HCT116 (cell line): ENCODE data around the gene NEK7. TPM values are rescaled to one million over a fixed set of nuclear protein-coding genes. Genes with fewer than 3 reads are reported as not detected.

Source experiments
- ATAC-seq: fragments of 200-7000 bp; cut with Tn5 transposase; 2 replicates; pipeline ENCODE4 v1.9.1; 2020; ENCODE audit warnings: mild to moderate bottlenecking, moderate library complexity
- BruUV-seq: library from RNA; stranded (reverse); fragments of 400-500 nt; replicated peaks from 2 replicates; lab custom pipeline; 2021; lab: Mats Ljungman, UMichigan
- CTCF ChIA-PET: fragments of 300-600 bp; sonication (Branson Sonifier 250); formaldehyde crosslinking; loops from one replicate; lab custom pipeline; 2021; ENCODE audit warnings: antibody characterized with exemption; lab: Charles Lee
- POLR2A ChIA-PET: fragments of 300-600, 350-600 bp; sonication (Branson Sonifier 250); formaldehyde crosslinking; loops from one replicate; lab custom pipeline; 2021; ENCODE audit warnings: antibody characterized with exemption; lab: Charles Lee
- RAD21 ChIA-PET, 2 experiments: fragments of 300-600 bp; sonication (Branson Sonifier 250); formaldehyde crosslinking; loops; one replicate each; lab custom pipeline; 2023; ENCODE audit warnings: low total read pairs in 2 of 2; ENCODE audit not compliant: uncharacterized antibody in 2 of 2, unreplicated experiment in 2 of 2, low non-redundant PET in 1 of 2; lab: Charles Lee
- DNase-seq: peaks from one replicate; pipeline ENCODE4 v3.0.0-alpha.2; 2010; ENCODE audit warnings: low read depth, low spot score
- H2AFZ ChIP-seq: fragments of 200-600 bp; shearing (Covaris generic), sonication (generic); 2 replicates; pipeline ENCODE4 v1.6.1; 2017; ENCODE audit warnings: low read depth, mixed run types, mixed read lengths, antibody characterized with exemption, low read length; ENCODE audit not compliant: poor library complexity, severe bottlenecking
- H3K27ac ChIP-seq: 2 replicates; pipeline ENCODE4 v1.5.1; 2012; ENCODE audit warnings: low read depth, low read length
- H3K27me3 ChIP-seq: fragments of 200-600 bp; sonication (generic); 2 replicates; pipeline ENCODE4 v1.6.1; 2016; ENCODE audit warnings: mixed run types, low read length, mixed read lengths; ENCODE audit not compliant: insufficient read depth
- H3K36me3 ChIP-seq, 2 experiments: fragments of 200-500 bp in 1 of 2; fragments of 200-600 bp in 1 of 2; sonication (Bioruptor generic) in 1 of 2; sonication (generic) in 1 of 2; 2 replicates each; pipeline versions ENCODE4 v1.5.1 to v1.6.1; 2014 to 2016; ENCODE audit warnings: low read length in 2 of 2, inconsistent platforms in 1 of 2, mixed read lengths in 1 of 2, mixed run types in 1 of 2; ENCODE audit not compliant: insufficient read depth in 2 of 2, control insufficient read depth in 1 of 2
- H3K4me1 ChIP-seq, 2 experiments: fragments of 200-600 bp in 1 of 2; sonication (generic) in 1 of 2; 2 replicates each; pipeline versions ENCODE4 v1.5.1 to v1.6.1; 2012 to 2017; ENCODE audit warnings: low read length in 2 of 2, inconsistent platforms in 1 of 2, mild to moderate bottlenecking in 1 of 2, mixed read lengths in 1 of 2, mixed run types in 1 of 2, moderate library complexity in 1 of 2; ENCODE audit not compliant: insufficient read depth in 2 of 2, control insufficient read depth in 1 of 2
- H3K4me2 ChIP-seq: fragments of 200-600 bp; sonication (generic); 2 replicates; pipeline ENCODE4 v1.6.1; 2017; ENCODE audit warnings: mixed run types, low read length, mixed read lengths
- H3K4me3 ChIP-seq, 2 experiments: fragments of 200-600 bp in 1 of 2; sonication (generic) in 1 of 2; replicated peaks in 1 of 2; 2 replicates each; pipeline ENCODE4 v1.5.1; 2011 to 2016; ENCODE audit warnings: low read length in 2 of 2, control low read depth in 1 of 2, low read depth in 1 of 2, mild to moderate bottlenecking in 1 of 2, mixed read lengths in 1 of 2, mixed run types in 1 of 2
- H3K79me2 ChIP-seq: fragments of 200-600 bp; sonication (generic); 2 replicates; pipeline ENCODE4 v1.6.1; 2017; ENCODE audit warnings: mild to moderate bottlenecking, mixed run types, low read length, moderate library complexity, mixed read lengths; ENCODE audit not compliant: insufficient read depth
- H3K9ac ChIP-seq: fragments of 200-600 bp; sonication (generic); 2 replicates; pipeline ENCODE4 v1.6.1; 2016; ENCODE audit warnings: low read length, mixed read lengths
- H3K9me2 ChIP-seq: fragments of 200-600 bp; sonication (generic), shearing (Covaris generic); 2 replicates; pipeline ENCODE4 v1.6.1; 2017; ENCODE audit warnings: mixed run types, mild to moderate bottlenecking, moderate library complexity; ENCODE audit not compliant: insufficient read depth
- H3K9me3 ChIP-seq, 2 experiments: fragments of 200-500 bp in 1 of 2; fragments of 200-600 bp in 1 of 2; sonication (Bioruptor generic) in 1 of 2; sonication (generic) in 1 of 2; 2 replicates each; pipeline ENCODE4 v1.6.1; 2014 to 2017; ENCODE audit warnings: low read length in 2 of 2, mixed read lengths in 2 of 2, inconsistent platforms in 1 of 2, low read depth in 1 of 2, mild to moderate bottlenecking in 1 of 2, mixed run types in 1 of 2, moderate library complexity in 1 of 2; ENCODE audit not compliant: control insufficient read depth in 1 of 2, insufficient read depth in 1 of 2
- H4K20me1 ChIP-seq: fragments of 200-600 bp; sonication (generic), shearing (Covaris generic); 2 replicates; pipeline ENCODE4 v1.6.1; 2017; ENCODE audit warnings: mixed run types, mild to moderate bottlenecking, moderate library complexity; ENCODE audit not compliant: insufficient read depth
- ATF3 ChIP-seq: IDR thresholded peaks from 2 replicates; pipeline ENCODE4 v1.6.1; 2012
- CBX3 ChIP-seq: IDR thresholded peaks from 2 replicates; pipeline ENCODE4 v1.6.1; 2012; ENCODE audit warnings: low read depth
- CEBPB ChIP-seq: IDR thresholded peaks from 2 replicates; pipeline ENCODE4 v1.6.1; 2012; ENCODE audit warnings: low read depth
- ELF1 ChIP-seq: IDR thresholded peaks from 2 replicates; pipeline ENCODE4 v1.6.1; 2012; ENCODE audit warnings: low read depth, borderline replicate concordance
- EZH2 ChIP-seq: fragments of 200-600 bp; sonication (generic); IDR thresholded peaks from 2 replicates; pipeline ENCODE4 v1.6.1; 2017; ENCODE audit warnings: antibody characterized with exemption, mixed run types
- EZH2phosphoT487 ChIP-seq: fragments of 200-600 bp; IDR thresholded peaks from 2 replicates; pipeline ENCODE4 v1.6.1; 2018; ENCODE audit warnings: antibody characterized with exemption, borderline replicate concordance
- FOSL1 ChIP-seq: IDR thresholded peaks from 2 replicates; pipeline ENCODE4 v1.6.1; 2012; ENCODE audit warnings: low read depth
- JUND ChIP-seq: IDR thresholded peaks from 2 replicates; pipeline ENCODE4 v1.6.1; 2012
- POLR2AphosphoS5 ChIP-seq: IDR thresholded peaks from 2 replicates; pipeline ENCODE4 v1.6.1; 2011; ENCODE audit warnings: mild to moderate bottlenecking, low read depth, low read length, moderate library complexity
- RAD21 ChIP-seq: IDR thresholded peaks from 2 replicates; pipeline ENCODE4 v1.6.1; 2012; ENCODE audit warnings: low read depth, mild to moderate bottlenecking
- SIN3A ChIP-seq: IDR thresholded peaks from 2 replicates; pipeline ENCODE4 v1.6.1; 2012; ENCODE audit warnings: low read depth
- SP1 ChIP-seq: IDR thresholded peaks from 2 replicates; pipeline ENCODE4 v1.6.1; 2012; ENCODE audit warnings: low read depth
- SRF ChIP-seq: IDR thresholded peaks from 2 replicates; pipeline ENCODE4 v1.6.1; 2012; ENCODE audit warnings: low read depth
- YY1 ChIP-seq: IDR thresholded peaks from 2 replicates; pipeline ENCODE4 v1.6.1; 2011; ENCODE audit warnings: low read length, low read depth, moderate library complexity, mild to moderate bottlenecking; ENCODE audit not compliant: insufficient replicate concordance; ENCODE audit errors: extremely low read depth
- ZBTB33 ChIP-seq: IDR thresholded peaks from 2 replicates; pipeline ENCODE4 v1.6.1; 2011; ENCODE audit warnings: mild to moderate bottlenecking, low read length, moderate library complexity; ENCODE audit not compliant: insufficient replicate concordance; ENCODE audit errors: extremely low read depth
- intact Hi-C: fragments of 100-400 bp; cut with micrococcal nuclease; formaldehyde crosslinking; loops from 2 replicates; pipeline ENCODE4 v1.10.0; 2022
- total RNA-seq: library from RNA; stranded (reverse); gene quantifications from one replicate; pipeline ENCODE4 v1.2.1, GENCODE V29; 2021; ENCODE audit not compliant: unreplicated experiment

The NEK7 gene
- total RNA-seq, 1 experiment from 2014 or later = 33.0 TPM

- Histone ChIP-seq H3K9ac (no peak overlapping the region), H3K27me3 (no peaks in the 10 kb centered on the region), H3K36me3 (no peaks in the 10 kb centered on the region), H3K79me2 (no peaks in the 10 kb centered on the region), H3K4me1 (no peaks in the 10 kb centered on the region), H4K20me1 (no peaks in the 10 kb centered on the region), H3K4me3 (no peak overlapping the region), H3K4me2 (no peak overlapping the region), H3K27ac (no peak overlapping the region), H3K9me3 (no peaks in the 10 kb centered on the region), H3K9me2 (0 out of 2 replicates have a peak, but pooled peaks cover 3% of the 10 kb centered on the region), H2AFZ (no peak overlapping the region)
- CTCF ChIA-PET = no interaction called here
- TF ChIP-seq ZBTB33 (no peak), EZH2phosphoT487 (no peak), SRF (no peak), JUND (no peak), EZH2 (no peak)
- POLR2A ChIA-PET = no interaction called here
- no TSS peak for BruUV-seq
- RAD21 ChIA-PET = no interaction called here
- ATAC-seq (no peak), DNase-seq (no peak)
- intact Hi-C loops = no loop called here
These were observed 24.6 kb upstream of the NEK7 start for GRCh38 chr1:198132060-198132781.

GRCh38 chr1:198134252-198134651, 22.5 kb upstream of the NEK7 start:
- Histone ChIP-seq H4K20me1 (no peaks in the 10 kb centered on the region), H3K9ac (no peak overlapping the region), H3K4me2 (no peak overlapping the region), H3K36me3 (no peaks in the 10 kb centered on the region), H3K27ac (no peak overlapping the region), H3K9me3 (no peaks in the 10 kb centered on the region), H3K9me2 (0 out of 2 replicates have a peak, but pooled peaks cover 3% of the 10 kb centered on the region), H3K4me1 (no peaks in the 10 kb centered on the region), H3K79me2 (no peaks in the 10 kb centered on the region), H2AFZ (no peak overlapping the region), H3K4me3 (no peak overlapping the region), H3K27me3 (no peaks in the 10 kb centered on the region)
- ChIA-PET RAD21 (no interaction called here), CTCF (no interaction called here), POLR2A (no interaction called here)
- ATAC-seq = no peak
- no TSS peak for BruUV-seq
- intact Hi-C loops = no loop called here
- DNase-seq = no peak
- TF ChIP-seq SP1 (no peak), CBX3 (no peak), SIN3A (no peak), ATF3 (no peak), CEBPB (no peak), RAD21 (no peak), ELF1 (no peak), ZBTB33 (no peak), FOSL1 (no peak), YY1 (no peak), POLR2AphosphoS5 (no peak), EZH2phosphoT487 (no peak)
